HT1080 (cell line): ENCODE data around the gene TMEM125. TPM values are rescaled to one million over a fixed set of nuclear protein-coding genes. Genes with fewer than 3 reads are reported as not detected.

Source experiments
- total RNA-seq: library from RNA; depleted of rRNA; stranded (reverse); fragments of >200 nt; shearing (Covaris generic); gene quantifications from 2 replicates; pipeline ENCODE4 v1.2.3, GENCODE V29; 2014; rRNA removed

TMEM125 gene
- total RNA-seq, 1 experiment from 2014 or later, result not detected

Other genes with a start within 250 kb of the TMEM125 start
- gene EBNA1BP2, start 97.7 kb upstream of the TMEM125 start, total RNA-seq, result 400 and 422 TPM in 2 replicates
- 0.33 and 0.50 TPM in 2 replicates for gene CFAP57, start 97.7 kb upstream of the TMEM125 start, total RNA-seq
- not detected in 2 replicates for gene C1orf210, start 15.6 kb downstream of the TMEM125 start, total RNA-seq
- gene TIE1, start 31.0 kb downstream of the TMEM125 start, total RNA-seq, result 135 and 139 TPM in 2 replicates
- gene MPL, start 67.8 kb downstream of the TMEM125 start, total RNA-seq, result not detected in 2 replicates
- gene CDC20, start 89.0 kb downstream of the TMEM125 start, total RNA-seq, result 564 and 669 TPM in 2 replicates
- 163 and 212 TPM in 2 replicates for gene ELOVL1, start 98.0 kb downstream of the TMEM125 start, total RNA-seq
- gene MED8, start 119.8 kb downstream of the TMEM125 start, total RNA-seq, result 61.9 and 73.9 TPM in 2 replicates
- 11.7 and 14.7 TPM in 2 replicates for gene SZT2, start 119.9 kb downstream of the TMEM125 start, total RNA-seq
- gene HYI, start 183.9 kb downstream of the TMEM125 start, total RNA-seq, result 42.1 and 50.9 TPM in 2 replicates